K562 (cell line): ENCODE results near the gene UMODL1. TPM values are rescaled to one million over a fixed set of nuclear protein-coding genes. Genes with fewer than 3 reads are reported as not detected.
A peak's percentile ranks its signal among the peaks of the same experiment; 100 is the strongest.

Source experiments
- ATAC-seq: fragments of 200-7000 bp; cut with Tn5 transposase; 3 replicates; pipeline ENCODE4 v1.9.1; 2020; ENCODE audit warnings: moderate library complexity
- BruUV-seq: library from RNA; stranded (reverse); fragments of 400-500 nt; replicated peaks from 2 replicates; lab custom pipeline; 2021; lab: Mats Ljungman, UMichigan
- CTCF ChIA-PET: fragments of 300-600 bp; formaldehyde crosslinking; extraction: SDS; loops from one replicate; lab custom pipeline; 2021; ENCODE audit warnings: low intra/inter-chr PET ratio; lab: Yijun Ruan, JAX
- POLR2A ChIA-PET: fragments of 300-600, 350-650 bp; sonication (Branson Sonifier 250); formaldehyde crosslinking; extraction: SDS; loops from one replicate; lab custom pipeline; 2021; ENCODE audit warnings: antibody characterized with exemption, inconsistent platforms; lab: Yijun Ruan, JAX
- DNase-seq, 4 experiments: peaks; one replicate each; pipeline versions ENCODE4 v3.0.0 to v3.0.0-alpha.2; 2011 to 2018; ENCODE audit warnings: low spot score in 3 of 4, mixed read lengths in 3 of 4; ENCODE audit errors: extremely low read depth in 1 of 4
- FAIRE-seq: peaks from 2 replicates; lab custom pipeline; 2011; peaks lifted over from hg19 to GRCh38; lab: Jason Lieb, UNC
- H2AFZ ChIP-seq: 2 replicates; pipeline ENCODE4 v1.6.0; 2011; ENCODE audit warnings: low read depth, low read length, control low read depth, inconsistent platforms
- H3K27ac ChIP-seq: fragments of 200-600 bp; 3 replicates; pipeline ENCODE4 v1.8.0; 2011; ENCODE audit warnings: low read depth, mild to moderate bottlenecking, control low read depth, inconsistent platforms, low read length, moderate library complexity, mixed read lengths; ENCODE audit errors: extremely low read depth
- H3K27me3 ChIP-seq, 2 experiments: fragments of 300-600 bp in 1 of 2; 2 replicates in 1 of 2; 3 replicates in 1 of 2; pipeline versions ENCODE4 v1.6.0 to v1.8.0; 2011; ENCODE audit warnings: inconsistent platforms in 2 of 2, low read length in 2 of 2, mild to moderate bottlenecking in 1 of 2, mixed read lengths in 1 of 2, moderate library complexity in 1 of 2; ENCODE audit not compliant: control insufficient read depth in 2 of 2, insufficient read depth in 2 of 2
- H3K36me3 ChIP-seq: fragments of 300-600 bp; 3 replicates; pipeline ENCODE4 v1.8.0; 2011; ENCODE audit warnings: mild to moderate bottlenecking, low read length, inconsistent platforms; ENCODE audit not compliant: control insufficient read depth, insufficient read depth
- H3K4me1 ChIP-seq, 2 experiments: fragments of 200-600 bp in 1 of 2; replicated peaks in 1 of 2; 2 replicates in 1 of 2; 3 replicates in 1 of 2; pipeline versions ENCODE4 v1.5.1 to v1.8.0; 2011; ENCODE audit warnings: inconsistent platforms in 2 of 2, low read length in 2 of 2, mild to moderate bottlenecking in 1 of 2, mixed read lengths in 1 of 2, moderate library complexity in 1 of 2; ENCODE audit not compliant: control insufficient read depth in 2 of 2, insufficient read depth in 2 of 2
- H3K4me2 ChIP-seq: 2 replicates; pipeline ENCODE4 v1.6.1; 2011; ENCODE audit warnings: low read length, control low read depth, inconsistent platforms, mixed read lengths; ENCODE audit not compliant: insufficient read depth
- H3K4me3 ChIP-seq: fragments of 200-600 bp; sonication (generic), shearing (Covaris generic); 2 replicates; pipeline ENCODE4 v1.5.1; 2016; ENCODE audit warnings: control low read depth, inconsistent platforms
- H3K79me2 ChIP-seq: fragments of 200-600 bp; 3 replicates; pipeline ENCODE4 v1.8.0; 2011; ENCODE audit warnings: low read length, inconsistent platforms; ENCODE audit not compliant: control insufficient read depth, insufficient read depth
- H3K9ac ChIP-seq, 2 experiments: 2 replicates each; pipeline versions ENCODE4 v1.6.0 to v1.6.1; 2011; ENCODE audit warnings: low read depth in 2 of 2, low read length in 2 of 2, control low read depth in 1 of 2, inconsistent platforms in 1 of 2, mild to moderate bottlenecking in 1 of 2, mixed read lengths in 1 of 2; ENCODE audit not compliant: insufficient read depth in 1 of 2
- H3K9me1 ChIP-seq: one replicate; pipeline ENCODE4 v1.6.0; 2011; ENCODE audit warnings: inconsistent platforms, mild to moderate bottlenecking, low read length, moderate library complexity; ENCODE audit not compliant: control insufficient read depth, insufficient read depth
- H3K9me3 ChIP-seq: replicated peaks from 2 replicates; pipeline ENCODE4 v1.5.1; 2011; ENCODE audit warnings: low read depth, low read length, inconsistent platforms; ENCODE audit not compliant: control insufficient read depth, insufficient read depth
- H4K20me1 ChIP-seq: replicated peaks from 2 replicates; pipeline ENCODE4 v1.6.1; 2011; ENCODE audit warnings: low read length, inconsistent platforms, mixed read lengths; ENCODE audit not compliant: control insufficient read depth, insufficient read depth
- BHLHE40 ChIP-seq: IDR thresholded peaks from 2 replicates; pipeline ENCODE4 v1.6.1; 2011; ENCODE audit warnings: low read length, improper control_type of control experiment
- BRD4 ChIP-seq: fragments of 200-600 bp; sonication (generic); IDR thresholded peaks from 2 replicates; pipeline ENCODE4 v1.6.1; 2017; ENCODE audit warnings: inconsistent platforms
- CCAR2 ChIP-seq: fragments of 200-400 bp; formaldehyde crosslinking; IDR thresholded peaks from 2 replicates; pipeline ENCODE4 v1.6.1; 2017; ENCODE audit warnings: mild to moderate bottlenecking, low read depth, low read length
- KLF10 ChIP-seq: fragments of 250-450 bp; sonication (Bioruptor Pico); IDR thresholded peaks from 2 replicates; pipeline ENCODE4 v1.6.1; 2021; ENCODE audit warnings: matching md5 sums
- MTF1 ChIP-seq: fragments of 250-450 bp; sonication (Bioruptor Pico); IDR thresholded peaks from 2 replicates; pipeline ENCODE4 v1.9.0; 2021; ENCODE audit warnings: moderate library complexity, mild to moderate bottlenecking, inconsistent platforms, borderline replicate concordance
- NKRF ChIP-seq: fragments of 450-650 bp; IDR thresholded peaks from 2 replicates; pipeline ENCODE4 v1.6.1; 2016; ENCODE audit warnings: borderline replicate concordance
- NR2C2 ChIP-seq, 2 experiments: fragments of 200-800 bp in 1 of 2; sonication (Bioruptor generic) in 1 of 2; sonication (generic) in 1 of 2; formaldehyde crosslinking in 1 of 2; IDR thresholded peaks; 2 replicates each; pipeline versions ENCODE4 v1.6.1 to v1.8.0; 2016 to 2022; ENCODE audit warnings: mild to moderate bottlenecking in 1 of 2, missing compliant biosample characterization in 1 of 2, missing genetic modification characterization in 1 of 2, missing genetic modification reagents in 1 of 2
- NR4A1 ChIP-seq, 2 experiments: fragments of 250-450 bp in 1 of 2; fragments of 450-650 bp in 1 of 2; sonication (Bioruptor Pico) in 1 of 2; IDR thresholded peaks; 2 replicates each; pipeline versions ENCODE4 v1.4.0 to v1.6.1; 2016 to 2020; ENCODE audit warnings: mild to moderate bottlenecking in 2 of 2, missing compliant biosample characterization in 1 of 2, missing genetic modification characterization in 1 of 2, moderate library complexity in 1 of 2
- RBM15 ChIP-seq: fragments of 200-400 bp; formaldehyde crosslinking; IDR thresholded peaks from 2 replicates; pipeline ENCODE4 v1.6.1; 2018; ENCODE audit warnings: mild to moderate bottlenecking, low read length, moderate library complexity; ENCODE audit not compliant: insufficient read depth
- ZKSCAN1 ChIP-seq: fragments of 150-350 bp; IDR thresholded peaks from 2 replicates; pipeline ENCODE4 v1.6.1; 2016; ENCODE audit warnings: low read depth, low read length
- ZNF232 ChIP-seq: sonication (generic); formaldehyde crosslinking; IDR thresholded peaks from 2 replicates; pipeline ENCODE4 v1.8.0; 2022; ENCODE audit warnings: mild to moderate bottlenecking, missing genetic modification reagents
- ZNF324 ChIP-seq: fragments of 250-450 bp; sonication (Bioruptor Pico); IDR thresholded peaks from 2 replicates; pipeline ENCODE4 v1.4.0; 2020; ENCODE audit warnings: mild to moderate bottlenecking
- WGBS: fragments of 100-300 bp; shearing (Covaris generic); methylation state at CpG from one replicate; pipeline ENCODE4 v1.1.6; 2016; ENCODE audit warnings: low coverage, mixed read lengths; ENCODE audit not compliant: insufficient coverage; ENCODE audit errors: missing lambda C conversion rate; 5-methylcytosine and 5-hydroxymethylcytosine counted together
- in situ Hi-C: fragments of 300-500 bp; cut with MboI; formaldehyde crosslinking; loops from 4 replicates; pipeline ENCODE4 v1.15.0; 2018; ENCODE audit warnings: inconsistent platforms, mixed read lengths
- intact Hi-C: fragments of 100-400 bp; cut with micrococcal nuclease; formaldehyde crosslinking; loops from 2 replicates; pipeline ENCODE4 v1.14.2; 2022
- polyA plus RNA-seq, 8 experiments: library from polyadenylated mRNA; depleted of rRNA in 4 of 8; stranded (reverse) in 5 of 8; unstranded in 3 of 8; fragments of >200 nt; fragmentation: Nextera tagmentation in 2 of 8; fragmentation: Illumina TruSeq in 1 of 8; extraction: Ambion mirVana in 2 of 8; extraction: Trizol in 1 of 8; gene quantifications; 2 replicates each; pipeline versions ENCODE4 v1.2.1 to v1.2.3, GENCODE V29; 2011 to 2014; ENCODE audit warnings: inconsistent platforms in 1 of 8, missing spikeins in 1 of 8
- total RNA-seq, 7 experiments: library from RNA; depleted of rRNA in 6 of 7; stranded (reverse); fragments of >200 nt in 6 of 7; fragmentation: Illumina TruSeq in 2 of 7; extraction: Trizol in 2 of 7; gene quantifications; 2 replicates each; pipeline versions ENCODE4 v1.2.1 to v1.2.3, GENCODE V29; 2011 to 2021; ENCODE audit warnings: low replicate concordance in 1 of 7

The UMODL1 gene
- total and polyA plus RNA-seq, 9 of the 15 experiments (the other 6 are each of a cell fraction or from before 2014, with no cell fraction given) = not detected

GRCh38 chr21:42164818-42165217 is 93.7 kb downstream of the UMODL1 start:
- no peaks in the 10 kb centered on the region for H3K4me1 ChIP-seq
- no peaks in the 10 kb centered on the region for H4K20me1 ChIP-seq
- H2AFZ ChIP-seq = no peak overlapping the region
- TF ChIP-seq NR2C2 (CRISPR knock-in tag; IDR thresholded peaks at IDR 0.05) (no peak), NR2C2 (tag; IDR thresholded peaks at IDR 0.05) (peak; percentile 12; the same call in 1 of the 2 replicates), ZNF324 (CRISPR knock-in tag) (no peak)
- H3K9me1 ChIP-seq = no peaks in the 10 kb centered on the region
- in situ Hi-C loops = no loop called here
- CTCF ChIA-PET = interaction anchor here (1.0 kb wide), 1 partner anchor 97 kb away, joined by 3 read pairs; no protein-coding TSS in a partner anchor
- no peak for FAIRE-seq
- POLR2A ChIA-PET = interaction anchor here (0.8 kb wide), 1 partner anchor 14 kb away, joined by 3 read pairs; no protein-coding TSS in a partner anchor
- no TSS peak for BruUV-seq
- H3K27ac ChIP-seq = no peak overlapping the region
- H3K4me2 ChIP-seq = no peak overlapping the region
- H3K9me3 ChIP-seq = no peaks in the 10 kb centered on the region
- intact Hi-C loops = loop anchor here (1.0 kb wide), 1 partner anchor 93 kb away; no protein-coding TSS in a partner anchor
- no peaks in the 10 kb centered on the region for H3K36me3 ChIP-seq
- 3% methylated on average over 4 of the region's 4 CpGs for WGBS
- no peak for DNase-seq
- ATAC-seq = peak; percentile 25; the same call in 1 of the 3 replicates
- peaks cover 6 to 13% of the 10 kb centered on the region in 2 experiments; a peak in 3 of 5 replicates for H3K27me3 ChIP-seq
- no peak overlapping the region for H3K4me3 ChIP-seq
- H3K79me2 ChIP-seq = no peaks in the 10 kb centered on the region
- no peak overlapping the region for H3K9ac ChIP-seq

- Histone ChIP-seq H3K4me1 (no peaks in the 10 kb centered on the region), H3K4me3 (no peak overlapping the region), H3K4me2 (no peak overlapping the region), H3K9me1 (no peaks in the 10 kb centered on the region), H2AFZ (no peak overlapping the region), H3K9me3 (no peaks in the 10 kb centered on the region), H4K20me1 (no peaks in the 10 kb centered on the region), H3K27ac (no peak overlapping the region), H3K79me2 (no peaks in the 10 kb centered on the region), H3K9ac (no peak overlapping the region), H3K36me3 (no peaks in the 10 kb centered on the region), H3K27me3 (peaks cover 6 to 13% of the 10 kb centered on the region in 2 experiments; a peak in 3 of 5 replicates)
- DNase-seq = no peak
- no TSS peak for BruUV-seq
- CTCF ChIA-PET = no interaction called here
- POLR2A ChIA-PET = interaction anchor here (1.1 kb wide), 1 partner anchor 11 kb away, joined by 3 read pairs; no protein-coding TSS in a partner anchor
- in situ Hi-C loops = no loop called here
- 4% methylated on average over 18 of the region's 18 CpGs for WGBS
- intact Hi-C loops = no loop called here
- no peak for FAIRE-seq
- no peak for ATAC-seq
- TF ChIP-seq RBM15 = no peak
- TF ChIP-seq ZNF232 (CRISPR knock-in tag) = no peak
- no peak for TF ChIP-seq CCAR2
- no peak for TF ChIP-seq NR4A1 (CRISPR knock-in tag; IDR thresholded peaks at IDR 0.05)
- TF ChIP-seq NR4A1 (tag; IDR thresholded peaks at IDR 0.05) = no peak
- no peak for TF ChIP-seq BHLHE40
- TF ChIP-seq KLF10 = no peak
- TF ChIP-seq NKRF = no peak
- no peak for TF ChIP-seq MTF1 (CRISPR knock-in tag)
- no peak for TF ChIP-seq BRD4
- no peak for TF ChIP-seq ZKSCAN1
These were observed 94.8 kb downstream of the UMODL1 start for GRCh38 chr21:42165901-42166300.
